NCI-H510A (cell line): ENCODE results near the gene SYNPO2.

ENCODE experiments used
- DNase-seq: peaks from one replicate; lab custom pipeline; 2025; lab: John Stamatoyannopoulos, UW

SYNPO2 gene

DNA sequence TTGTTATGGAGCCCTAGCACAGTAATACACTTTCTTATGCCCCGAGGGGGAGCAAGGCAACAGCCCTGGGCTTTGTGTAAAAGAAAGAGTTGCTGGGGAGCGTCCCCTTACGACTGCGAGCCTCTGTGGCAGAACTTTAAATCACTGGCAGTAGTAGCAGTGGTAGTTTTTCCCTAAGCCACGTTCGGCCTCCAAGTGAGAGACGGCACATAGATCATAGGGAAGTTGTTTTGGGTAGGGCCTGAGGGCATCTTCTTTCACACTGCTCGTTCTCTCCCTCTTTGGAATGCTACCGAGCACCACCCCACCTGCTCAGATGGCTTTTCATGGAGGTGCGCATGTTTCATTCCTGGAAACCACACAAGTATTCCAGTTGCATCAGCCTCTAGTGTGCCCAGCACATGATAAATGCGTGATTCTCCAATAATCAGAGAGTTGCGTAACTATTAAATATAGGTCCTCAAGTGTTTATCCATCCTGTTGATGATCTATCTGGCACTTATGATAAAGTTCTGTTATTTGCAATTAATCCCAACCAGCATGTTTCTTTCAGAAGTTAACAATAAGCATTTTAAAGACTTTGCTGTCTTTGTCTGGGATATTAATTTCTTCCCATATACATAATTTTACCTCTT lies 7.0 kb upstream of the SYNPO2 start:
- no peak for DNase-seq

DNA sequence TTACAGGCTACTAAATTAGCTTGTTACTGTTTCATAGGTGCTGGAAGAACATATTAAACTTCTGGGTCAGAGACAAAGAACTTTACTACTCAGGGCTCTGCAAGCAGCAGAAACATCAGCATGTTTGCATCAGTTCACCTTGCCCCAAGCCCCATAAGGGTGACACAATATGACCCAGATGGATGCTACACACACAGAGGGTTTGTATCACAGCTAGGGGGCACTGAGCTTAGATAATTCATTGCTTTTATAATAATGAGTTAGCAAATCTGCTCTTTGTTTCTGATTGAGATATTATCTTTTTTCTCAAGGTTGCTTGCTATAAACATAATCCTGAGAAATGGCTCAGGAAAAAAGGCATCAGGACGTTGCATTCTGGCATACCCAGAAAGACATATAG lies 4.8 kb upstream of the SYNPO2 start:
- DNase-seq, result no peak

DNA sequence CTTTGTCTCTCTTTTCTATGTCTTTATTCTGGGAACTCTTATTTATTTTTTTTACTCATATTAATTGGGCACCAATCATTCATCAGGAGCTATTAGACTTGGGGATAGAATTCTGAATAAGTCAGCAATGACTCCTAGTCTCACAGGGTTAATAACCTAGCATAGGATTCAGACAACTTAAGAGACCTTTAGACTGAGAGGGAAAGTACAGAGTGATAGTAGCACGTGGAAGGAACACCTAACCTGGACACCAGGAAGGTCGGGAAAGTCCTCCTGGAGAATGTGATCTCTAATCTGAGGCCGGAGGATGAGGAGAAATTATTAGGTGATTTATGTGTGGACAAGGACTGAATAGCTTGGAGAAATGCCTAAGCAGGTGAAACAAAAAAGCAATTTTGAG lies 3.9 kb upstream of the SYNPO2 start:
- no peak for DNase-seq

DNA sequence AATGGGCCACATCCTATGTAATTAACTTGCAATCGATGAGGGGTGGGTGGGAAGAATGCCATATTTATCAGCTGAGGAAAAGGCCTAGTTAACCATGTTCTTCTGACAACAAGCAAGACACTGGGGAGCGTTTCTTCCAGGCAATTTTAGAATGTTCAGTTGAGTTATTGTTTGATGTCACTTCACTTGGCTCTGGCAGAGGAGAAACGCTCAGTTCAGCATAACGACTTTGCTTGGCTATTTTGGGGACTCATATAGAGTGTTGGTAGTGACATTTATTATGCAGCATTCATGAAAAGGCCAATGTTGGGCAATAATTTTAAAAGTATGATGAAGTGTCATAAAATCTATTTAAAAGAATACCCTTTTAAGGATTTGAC lies 648 bp downstream of the SYNPO2 start:
- DNase-seq, result no peak

DNA sequence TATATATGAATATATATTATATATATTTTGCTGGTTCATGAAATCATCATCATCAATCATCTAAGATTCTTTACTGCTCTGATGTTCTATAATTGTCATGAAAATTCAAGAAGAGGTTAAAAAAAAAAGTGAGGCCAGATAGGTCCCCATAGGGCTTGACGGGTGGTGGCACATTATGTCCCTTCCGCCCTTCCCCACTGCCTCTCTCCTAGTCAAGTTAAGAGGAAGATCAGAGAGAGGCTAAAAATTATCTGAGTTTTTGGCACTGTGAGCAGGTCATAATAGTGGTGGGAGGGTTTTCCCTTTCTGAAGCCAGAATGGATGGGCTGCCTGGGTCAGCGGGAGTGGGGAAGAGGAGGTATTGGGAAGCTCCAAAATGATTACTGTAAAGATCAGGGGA lies 5.4 kb downstream of the SYNPO2 start:
- no peak for DNase-seq

DNA sequence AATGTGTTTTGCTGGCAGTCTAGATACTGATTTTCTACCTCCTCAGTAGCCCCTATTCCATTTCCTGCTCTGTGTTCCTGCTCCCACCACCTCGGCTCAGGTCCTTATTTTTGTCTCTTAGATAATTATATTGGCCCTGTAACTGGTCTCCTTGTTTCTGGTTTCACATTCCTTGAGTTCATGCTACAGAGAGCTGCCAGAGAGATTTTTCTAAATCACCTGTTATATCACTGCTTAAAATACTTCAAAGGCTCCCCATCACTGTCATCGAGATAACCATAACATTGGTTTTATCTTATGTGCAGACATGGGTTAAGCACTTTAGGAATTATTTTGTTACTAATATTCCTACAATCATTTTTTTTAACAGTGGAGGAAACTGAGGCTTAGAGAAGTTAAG lies 9.6 kb downstream of the SYNPO2 start:
- no peak for DNase-seq

DNA sequence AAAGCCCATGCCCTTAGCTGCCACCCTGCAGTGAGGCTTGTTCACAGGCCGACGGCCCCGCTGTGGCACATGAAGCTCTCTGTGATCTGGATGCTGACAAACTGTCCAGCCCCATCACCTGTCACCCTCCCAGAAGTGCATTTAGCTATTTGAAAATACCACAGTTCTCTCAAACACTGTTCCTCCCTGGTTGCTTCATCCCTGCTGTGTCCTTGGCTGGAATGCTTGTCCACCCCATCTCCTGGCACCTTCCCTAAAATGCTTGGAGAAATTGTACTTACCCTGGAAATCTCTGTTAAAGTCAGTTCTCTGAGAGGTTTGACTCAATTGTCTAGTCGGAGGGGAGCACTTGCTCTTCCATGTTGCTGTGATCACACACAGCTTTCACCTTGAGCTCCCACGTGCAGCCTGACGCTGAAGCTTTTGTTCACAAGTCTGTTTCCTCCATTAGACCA lies 10.1 kb downstream of the SYNPO2 start:
- no peak for DNase-seq

DNA sequence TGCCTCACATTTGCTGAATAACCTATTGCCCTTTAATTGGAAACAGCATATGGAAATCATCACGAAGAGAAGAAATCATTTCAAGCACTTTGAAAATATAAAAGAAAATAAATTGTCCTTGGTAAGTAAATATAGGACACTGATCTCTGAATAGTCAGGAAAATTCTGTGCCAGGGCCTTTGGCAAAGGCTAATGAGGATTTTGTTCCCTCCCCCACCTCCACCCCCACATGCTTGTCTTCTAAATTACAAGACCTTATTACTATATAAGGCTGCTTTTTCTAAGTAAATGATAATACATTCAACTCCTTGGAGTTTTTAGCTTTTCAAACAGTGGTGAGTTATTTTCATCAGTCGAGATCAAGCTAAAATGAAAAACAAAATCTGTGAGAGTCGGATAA lies 15.8 kb downstream of the SYNPO2 start:
- DNase-seq, result no peak

DNA sequence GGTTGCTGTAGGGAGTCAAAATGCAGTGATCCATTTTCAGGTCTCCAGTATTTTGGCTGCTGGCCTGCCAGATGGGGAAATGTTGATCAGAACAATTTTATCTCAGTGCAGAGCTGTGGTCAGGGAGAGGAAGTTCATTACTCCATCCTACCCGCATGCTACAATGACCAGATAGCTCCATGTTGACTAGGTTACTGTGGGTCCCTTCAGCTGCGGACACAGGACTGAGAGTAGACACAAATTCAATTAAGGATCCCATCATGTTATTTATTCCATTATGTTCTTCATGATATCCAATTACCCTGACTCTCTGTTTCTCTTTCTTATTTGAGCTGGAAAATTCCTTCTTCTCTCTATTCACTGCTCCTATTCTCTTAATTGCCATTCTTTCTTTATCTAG lies 16.3 kb downstream of the SYNPO2 start:
- no peak for DNase-seq

DNA sequence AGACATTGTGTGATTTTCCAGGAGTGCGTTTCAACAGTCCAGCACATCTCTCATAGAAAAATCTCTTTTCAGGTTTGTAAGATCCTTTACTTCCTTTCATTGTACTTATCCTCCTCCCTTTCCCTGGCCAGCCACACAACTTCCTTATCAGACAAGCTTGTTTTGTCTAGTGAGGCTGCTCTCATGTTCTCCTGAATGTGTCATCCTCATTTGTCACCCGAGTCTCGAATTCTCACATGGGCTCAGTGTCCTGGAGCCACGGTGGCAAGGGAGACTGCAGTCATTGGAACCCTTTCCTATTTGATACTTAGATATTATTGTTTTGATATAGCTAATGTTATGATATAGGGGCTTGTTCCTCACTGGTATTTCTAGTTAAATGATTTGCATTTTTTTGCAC lies 16.9 kb downstream of the SYNPO2 start:
- no peak for DNase-seq

DNA sequence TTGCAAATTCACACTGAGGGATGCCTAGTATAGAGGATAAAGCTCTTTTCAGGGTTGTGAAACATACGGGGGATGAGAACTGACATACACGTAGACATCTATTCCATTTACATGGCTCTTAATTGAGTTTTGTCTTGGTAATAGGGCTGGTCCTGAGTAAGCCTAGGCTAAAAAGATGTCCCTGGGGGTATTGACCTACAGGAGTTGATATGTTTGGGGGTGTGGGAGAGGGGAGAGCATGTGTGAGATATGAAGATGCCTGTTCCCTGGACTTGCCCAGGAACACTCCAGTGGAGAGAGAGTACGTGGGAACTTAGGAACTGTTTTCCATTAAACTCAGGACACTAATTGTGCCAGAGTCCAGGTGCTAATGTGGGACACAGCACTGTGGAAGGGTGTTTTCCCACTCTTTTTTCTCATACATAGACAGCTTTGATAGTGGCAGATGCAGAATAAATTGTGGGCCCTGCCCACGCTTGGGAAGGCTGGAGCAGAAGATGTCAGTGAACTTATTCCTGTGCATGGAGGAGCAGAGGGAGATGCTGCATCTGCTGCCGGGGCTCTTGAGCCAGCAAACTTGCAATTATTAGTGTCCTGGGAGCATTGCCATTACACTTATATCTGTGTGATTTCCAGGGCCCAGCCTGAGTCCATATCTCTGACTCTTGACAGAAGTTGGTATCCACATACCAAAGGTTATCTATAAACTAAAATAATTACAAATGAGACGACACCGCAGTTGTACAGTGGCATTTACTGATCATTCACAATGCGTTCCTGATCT lies 20.7 kb downstream of the SYNPO2 start:
- DNase-seq, result no peak

DNA sequence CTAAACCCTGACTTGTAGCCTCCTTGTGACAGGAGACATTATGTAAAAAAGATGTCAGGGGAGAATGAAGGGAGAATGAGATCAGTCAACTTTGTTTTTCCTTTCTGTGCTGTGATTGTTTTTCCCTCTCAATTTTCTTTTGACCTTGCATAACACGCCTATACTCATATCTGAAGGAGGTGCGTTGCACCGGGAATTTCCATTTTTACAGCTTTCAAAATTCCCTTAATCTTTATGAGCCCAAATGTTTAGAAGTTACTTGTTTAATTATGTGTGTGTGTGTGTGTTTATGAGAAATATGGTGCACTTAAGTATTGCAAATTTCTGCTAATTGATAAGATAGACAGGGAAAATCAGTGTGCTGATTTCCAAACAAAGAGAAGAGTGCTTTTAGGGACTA lies 21.6 kb downstream of the SYNPO2 start:
- DNase-seq, result no peak

DNA sequence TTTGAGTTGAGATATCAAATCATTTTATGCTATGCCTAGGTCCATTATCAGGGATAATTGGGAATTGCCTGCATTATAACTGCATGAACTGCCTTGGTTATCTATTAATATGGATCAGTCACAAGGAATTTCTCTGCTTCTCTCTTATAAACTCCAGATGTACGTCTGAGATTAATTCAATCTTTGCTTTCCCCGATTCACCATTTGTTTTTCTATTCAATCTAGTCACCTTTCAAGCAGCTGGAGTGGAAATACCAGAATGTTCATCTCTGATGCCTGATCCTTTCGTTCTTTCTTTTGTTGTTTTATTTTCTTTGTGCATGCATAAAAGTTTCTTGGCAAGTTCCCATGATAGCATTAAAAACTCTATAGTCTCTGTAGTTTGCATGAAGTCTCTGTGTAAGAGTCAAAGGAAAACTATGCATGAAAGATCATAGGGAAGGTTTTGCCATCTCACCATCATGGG lies 22.6 kb downstream of the SYNPO2 start:
- no peak for DNase-seq

DNA sequence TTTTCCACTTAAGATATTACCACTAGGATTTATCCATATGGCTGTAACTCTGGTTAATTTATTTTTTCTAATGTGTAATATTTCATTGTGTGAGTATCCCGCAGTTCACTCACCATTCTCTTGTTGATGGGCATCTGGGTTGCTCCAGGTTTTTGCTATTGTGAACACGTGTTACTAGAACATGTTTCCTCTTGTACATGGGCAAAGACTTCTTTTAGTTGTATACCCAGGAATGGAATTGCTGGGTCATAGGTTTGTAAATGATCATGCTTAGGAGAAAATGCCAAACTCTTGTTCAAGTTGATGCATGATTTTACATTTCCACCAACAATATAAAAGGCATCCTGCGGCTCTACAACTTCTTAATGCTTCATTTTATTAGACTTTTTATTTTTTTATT lies 26.8 kb downstream of the SYNPO2 start:
- DNase-seq, result no peak

DNA sequence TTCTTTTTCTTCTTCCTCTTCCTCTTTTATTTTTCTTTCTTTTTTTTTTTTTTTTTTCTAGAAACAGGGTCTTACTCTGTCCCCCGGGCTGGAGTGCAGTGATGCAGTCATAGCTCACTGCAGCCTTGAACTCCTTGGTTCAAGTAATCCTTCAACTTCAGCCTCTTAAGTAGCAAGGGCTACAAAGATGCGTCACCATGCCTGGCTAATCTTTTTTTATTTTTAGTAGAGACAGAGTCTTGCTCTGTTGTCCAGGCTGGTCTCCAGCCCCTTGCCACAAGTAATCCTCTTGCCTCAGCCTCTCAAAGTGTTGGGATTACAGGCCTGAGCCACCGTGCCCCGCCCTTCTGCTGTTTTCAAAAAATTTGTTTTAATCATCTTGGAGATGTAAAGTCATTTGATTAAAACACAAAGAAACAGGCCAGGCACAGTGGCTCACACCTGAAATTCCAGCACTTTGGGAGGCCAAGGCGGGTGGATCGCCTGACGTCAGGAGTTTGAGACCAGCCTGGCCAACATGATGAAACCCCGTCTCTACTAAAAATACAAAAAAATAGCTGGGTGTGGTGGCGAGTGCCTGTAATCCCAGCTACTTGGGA lies 28.1 kb downstream of the SYNPO2 start:
- DNase-seq, result no peak

DNA sequence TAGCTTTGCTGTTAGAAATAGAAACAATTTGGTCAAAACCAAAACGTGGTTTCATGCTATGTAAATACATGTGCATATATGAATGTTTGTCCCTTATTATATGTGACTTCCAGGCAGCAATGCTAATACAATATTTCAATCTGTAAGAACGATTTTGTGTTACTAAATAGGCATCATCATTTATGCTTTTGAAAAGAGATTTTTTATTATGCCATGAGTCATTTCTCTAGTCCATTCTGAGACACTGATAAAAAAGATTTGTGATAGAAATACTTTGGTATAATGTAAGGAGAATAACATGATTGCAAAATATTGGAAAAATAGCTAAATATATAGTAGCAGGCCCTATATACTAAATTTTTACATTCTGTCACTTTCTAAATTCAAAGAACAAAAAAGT lies 28.9 kb downstream of the SYNPO2 start:
- no peak for DNase-seq

DNA sequence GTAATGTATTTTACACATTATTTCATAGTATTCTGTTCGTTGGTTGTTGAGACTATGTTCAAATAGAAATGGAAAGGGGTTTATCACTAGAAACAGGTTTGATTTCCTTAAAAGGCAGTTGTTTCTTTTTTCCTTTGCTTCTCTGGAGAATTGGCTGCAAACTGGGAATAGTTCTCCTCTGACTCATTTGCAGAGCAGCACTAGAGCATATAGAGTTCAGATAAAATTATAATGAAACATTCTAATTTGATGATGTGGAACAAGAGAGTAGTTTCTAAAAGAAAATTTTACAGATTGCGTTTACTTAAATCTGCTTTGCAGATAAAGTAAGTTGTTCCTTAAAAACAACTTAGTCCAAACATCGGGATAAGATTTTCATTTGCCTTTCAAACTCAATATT lies 29.7 kb downstream of the SYNPO2 start:
- DNase-seq, result no peak

DNA sequence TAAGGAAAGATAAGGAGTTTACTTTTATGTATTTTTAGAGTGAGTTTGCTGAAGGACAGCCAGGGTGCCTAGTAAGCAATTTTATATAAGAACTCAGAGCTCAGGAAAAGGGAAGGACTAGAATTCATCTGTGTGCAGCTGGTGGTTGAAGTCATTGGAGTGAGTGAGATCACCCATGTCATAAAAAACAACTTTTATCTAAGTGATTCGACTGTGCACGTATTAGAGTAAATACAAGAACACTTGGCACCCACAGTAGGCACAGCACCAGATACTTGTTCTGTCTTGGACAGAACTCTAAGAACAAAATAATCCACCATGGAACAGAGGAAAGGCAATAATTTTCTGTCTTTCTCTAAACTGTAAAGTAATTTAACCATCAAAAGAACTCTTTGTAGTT lies 31.6 kb downstream of the SYNPO2 start:
- no peak for DNase-seq

DNA sequence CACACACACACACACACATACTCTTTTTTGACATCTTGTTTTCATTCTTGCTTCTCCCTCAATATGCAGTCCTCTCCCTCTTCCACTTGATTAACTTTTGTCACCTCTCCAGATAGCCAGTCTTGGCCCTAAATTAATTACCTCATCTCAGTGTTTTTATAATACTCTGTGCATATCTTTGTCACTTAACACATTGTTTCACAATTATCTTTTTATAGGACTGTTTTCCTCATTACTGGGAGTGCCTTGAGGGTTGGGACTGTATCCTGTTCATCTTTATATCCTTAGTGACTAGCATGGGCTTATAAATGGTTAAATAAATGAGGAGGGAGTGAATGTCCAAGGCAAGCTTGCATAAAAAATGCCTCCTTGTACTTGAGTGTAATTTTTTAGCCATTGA lies 33.1 kb downstream of the SYNPO2 start:
- DNase-seq, result no peak

DNA sequence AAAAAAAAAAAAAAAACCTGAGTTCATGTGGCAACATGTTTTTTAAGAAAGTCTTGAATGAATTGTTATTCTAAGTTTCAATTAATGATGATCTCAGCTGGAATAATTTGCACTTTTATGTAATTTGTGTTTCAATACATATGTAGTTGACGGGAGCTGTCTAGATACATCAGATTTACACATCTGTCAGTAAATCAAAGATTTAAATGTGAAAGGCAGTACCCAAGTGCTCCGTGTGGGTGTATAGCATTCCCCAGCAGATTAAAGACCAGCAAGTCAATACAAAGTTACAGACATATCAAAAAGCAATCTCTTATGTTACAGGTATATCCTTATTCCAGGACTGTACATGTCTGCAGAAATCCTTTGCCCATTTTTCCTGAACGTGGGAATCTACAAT lies 35.2 kb downstream of the SYNPO2 start:
- no peak for DNase-seq

DNA sequence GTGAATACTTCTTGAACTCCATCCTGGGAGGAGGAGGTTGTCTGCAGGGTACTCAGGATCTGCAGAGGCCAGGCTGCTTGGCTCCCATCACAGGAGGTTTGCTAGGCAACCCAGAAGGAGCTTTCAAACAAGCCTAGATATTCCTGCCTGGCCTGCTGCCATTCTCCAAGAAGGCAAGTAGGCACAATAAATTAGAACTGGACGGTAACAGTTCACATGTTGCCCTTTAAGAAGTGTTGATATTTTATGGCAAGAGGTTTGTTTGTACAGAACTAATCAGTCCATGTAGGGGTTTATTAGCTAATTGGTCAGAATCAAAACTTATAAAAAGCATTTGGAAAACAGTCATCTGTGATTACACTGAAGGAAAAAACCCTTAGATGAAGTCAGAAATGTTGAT lies 39.3 kb downstream of the SYNPO2 start:
- no peak for DNase-seq

DNA sequence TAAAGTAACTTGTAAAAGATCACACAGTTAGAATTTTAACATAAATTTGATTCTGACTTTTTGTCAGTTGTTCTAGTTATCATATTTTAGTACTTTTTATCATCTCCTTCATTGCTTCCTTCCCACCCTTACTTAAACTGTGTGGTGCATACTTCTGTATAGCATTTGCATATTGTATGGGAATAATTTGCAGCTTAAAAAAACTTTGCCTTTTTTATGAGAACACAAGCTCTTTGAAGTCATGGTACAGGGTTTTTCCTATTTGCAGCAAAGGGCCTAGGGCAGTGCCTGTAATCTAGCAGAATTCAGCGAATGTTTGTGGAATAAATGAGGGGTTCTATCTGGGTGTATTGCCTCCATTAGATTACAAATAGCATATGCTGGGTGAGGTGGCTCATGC lies 41.6 kb downstream of the SYNPO2 start:
- DNase-seq, result no peak

DNA sequence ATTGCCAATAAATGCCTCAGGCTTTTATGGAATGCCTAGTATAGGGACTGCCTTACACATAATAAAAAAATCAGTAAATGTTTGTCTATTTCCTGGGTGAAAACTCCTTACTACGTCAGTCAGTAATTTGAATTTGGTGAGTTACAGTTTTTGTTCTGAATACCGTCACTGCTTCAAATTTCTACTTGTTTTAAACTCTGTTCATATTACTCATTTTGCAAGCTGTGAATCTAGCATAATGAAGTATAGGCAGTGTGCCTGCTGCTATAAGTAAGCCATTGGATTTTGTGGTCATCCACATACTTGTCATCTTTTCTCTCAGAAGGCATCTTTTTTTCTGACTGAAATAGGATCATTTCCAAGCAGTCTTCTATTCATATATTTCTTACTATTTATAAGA lies 43.1 kb downstream of the SYNPO2 start:
- no peak for DNase-seq

DNA sequence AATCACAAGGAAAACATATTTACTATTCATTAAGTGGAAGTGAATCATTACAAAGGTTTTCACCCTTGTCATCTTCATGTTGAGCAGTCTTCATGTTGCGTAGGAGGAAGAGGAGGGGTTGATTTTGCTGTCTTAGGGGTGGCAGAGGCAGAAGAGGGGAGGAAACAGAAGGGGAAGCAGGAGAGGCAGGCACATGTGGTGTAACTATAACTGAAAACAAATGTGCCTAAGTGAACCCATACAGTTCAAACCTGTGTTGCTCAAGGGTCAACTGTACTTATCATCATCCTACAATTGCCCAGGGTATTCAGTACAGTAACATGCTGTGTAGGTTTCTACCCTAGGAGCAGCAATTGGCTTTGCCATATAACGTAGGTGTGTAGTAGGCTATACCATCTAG lies 47.2 kb downstream of the SYNPO2 start:
- DNase-seq, result no peak
